GM19099 (cell line): ENCODE measurements around the gene ADORA3.

Experiments
- POLR2A ChIP-seq: IDR thresholded peaks from 3 replicates; pipeline ENCODE4 v1.6.1; 2011; ENCODE audit warnings: low read depth; ENCODE audit not compliant: insufficient read length; ENCODE audit errors: extremely low read depth

The ADORA3 gene

GRCh38 chr1:111468717-111469100 is 34.7 kb downstream of the ADORA3 start:
- TF ChIP-seq POLR2A = no peak

DNA sequence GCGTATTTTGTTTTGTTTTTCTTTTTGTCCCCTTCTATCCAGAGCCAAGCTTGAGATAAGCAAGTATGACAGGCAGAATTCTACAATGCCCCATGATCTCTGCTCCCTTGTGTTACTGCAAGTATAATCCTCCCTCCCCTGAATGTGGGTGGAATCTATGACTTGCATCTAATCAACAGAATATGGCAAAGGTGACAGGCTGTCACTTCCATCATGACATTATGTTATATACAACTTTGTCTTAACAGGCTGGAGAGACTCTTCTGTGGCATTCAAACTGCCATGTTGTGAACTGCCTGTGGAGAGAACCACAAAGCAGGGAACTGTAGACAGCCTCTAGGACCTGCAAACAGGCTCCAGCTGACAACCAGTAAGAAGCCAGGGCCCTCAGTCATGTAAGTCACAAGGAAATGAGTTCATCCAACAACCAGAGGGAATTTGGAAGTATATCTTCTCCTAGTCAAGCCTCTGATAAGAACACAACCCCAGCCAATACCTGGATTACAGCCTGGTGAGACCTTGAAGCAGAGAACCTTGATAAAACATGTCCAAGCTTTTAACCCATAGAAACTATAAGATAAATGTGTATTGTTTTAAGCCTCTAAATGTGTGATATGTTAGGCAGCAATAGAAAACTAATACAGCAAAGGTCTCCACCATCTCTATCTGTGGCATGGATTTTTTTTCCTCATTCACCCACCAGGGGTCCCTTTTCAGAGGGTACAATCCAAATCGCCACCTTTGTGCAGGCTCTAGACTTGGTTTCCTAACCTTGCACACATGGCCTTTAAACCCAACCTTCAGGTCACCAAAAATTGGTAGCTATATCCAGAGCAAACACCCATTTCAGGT is 35.3 kb downstream of the ADORA3 start:
- no peak for TF ChIP-seq POLR2A

GRCh38 chr1:111466480-111466879 is 37.0 kb downstream of the ADORA3 start:
- no peak for TF ChIP-seq POLR2A

- TF ChIP-seq POLR2A = no peak
These were observed 37.7 kb downstream of the ADORA3 start for GRCh38 chr1:111465754-111466153.

DNA sequence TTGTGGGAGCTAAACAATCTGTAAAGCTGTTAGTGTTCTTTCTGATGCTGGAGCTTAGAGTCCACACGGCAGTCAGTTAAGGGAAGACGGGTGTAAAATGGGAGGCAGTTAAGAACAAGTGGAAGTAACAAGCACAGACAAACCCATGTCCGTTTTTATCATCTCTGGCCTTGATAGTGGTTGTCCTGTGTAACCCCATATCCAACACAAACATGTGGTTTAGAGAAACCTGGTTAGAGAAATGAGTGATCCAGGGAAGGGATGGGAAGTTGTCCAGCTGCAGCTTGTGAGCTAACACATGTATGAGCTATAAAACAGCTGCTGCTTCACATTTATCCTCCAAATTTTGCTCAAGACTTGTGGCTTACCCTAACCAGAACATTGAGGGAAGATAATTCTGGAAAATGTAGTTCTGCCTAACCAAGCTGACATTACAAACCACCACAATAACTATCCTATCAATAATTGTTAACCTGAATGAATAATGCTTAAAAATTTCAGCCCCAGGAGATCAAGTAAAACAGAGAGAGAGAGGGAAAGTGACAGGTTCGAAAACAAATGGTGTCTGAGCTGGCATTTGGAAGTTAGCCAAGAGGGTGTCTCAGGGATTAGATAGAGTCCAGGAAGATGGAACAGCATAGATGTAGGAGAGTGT is 40.3 kb downstream of the ADORA3 start:
- no peak for TF ChIP-seq POLR2A

- no peak for TF ChIP-seq POLR2A
These were observed 40.9 kb downstream of the ADORA3 start for GRCh38 chr1:111462370-111463028.

GRCh38 chr1:111461765-111462164 is 41.7 kb downstream of the ADORA3 start:
- TF ChIP-seq POLR2A = no peak

GRCh38 chr1:111455642-111456031 is 47.8 kb downstream of the ADORA3 start:
- no peak for TF ChIP-seq POLR2A

DNA sequence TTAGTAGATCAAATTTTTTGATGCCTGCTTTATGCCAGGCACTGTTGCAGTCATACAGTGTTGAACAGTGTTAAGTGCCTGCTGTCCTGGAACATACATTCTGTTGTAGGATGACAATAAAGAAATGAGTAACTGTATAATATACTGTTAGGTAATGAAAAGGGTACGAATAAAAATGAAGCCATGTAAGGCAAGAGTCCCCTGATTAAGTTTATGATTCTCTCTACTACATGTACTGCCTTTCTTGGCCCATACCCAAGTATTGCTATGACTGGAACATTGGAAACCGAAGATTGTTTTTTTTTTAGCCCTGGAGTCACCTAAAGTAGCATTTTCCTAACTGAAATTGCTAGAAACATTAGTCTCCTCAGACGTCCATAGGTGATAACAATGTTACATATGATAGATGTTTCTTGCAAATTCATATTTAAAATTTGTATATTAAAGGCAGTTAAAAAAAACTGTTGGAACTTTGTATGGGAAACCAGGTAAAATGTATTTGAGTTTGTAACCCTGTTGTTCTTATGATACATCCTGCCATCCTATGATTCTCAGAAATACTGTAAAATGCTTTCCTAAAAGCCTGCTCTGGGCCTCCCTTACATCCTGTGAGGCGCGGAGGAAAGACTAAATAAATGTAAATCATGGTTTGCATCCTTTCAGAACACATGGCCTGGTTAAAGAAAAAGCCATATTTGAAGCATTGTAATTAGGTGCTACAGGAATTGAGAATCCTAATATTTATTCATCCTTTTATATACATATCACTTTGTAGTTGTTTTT is 48.4 kb downstream of the ADORA3 start:
- TF ChIP-seq POLR2A = no peak

GRCh38 chr1:111453706-111454105 is 49.7 kb downstream of the ADORA3 start:
- TF ChIP-seq POLR2A = no peak

DNA sequence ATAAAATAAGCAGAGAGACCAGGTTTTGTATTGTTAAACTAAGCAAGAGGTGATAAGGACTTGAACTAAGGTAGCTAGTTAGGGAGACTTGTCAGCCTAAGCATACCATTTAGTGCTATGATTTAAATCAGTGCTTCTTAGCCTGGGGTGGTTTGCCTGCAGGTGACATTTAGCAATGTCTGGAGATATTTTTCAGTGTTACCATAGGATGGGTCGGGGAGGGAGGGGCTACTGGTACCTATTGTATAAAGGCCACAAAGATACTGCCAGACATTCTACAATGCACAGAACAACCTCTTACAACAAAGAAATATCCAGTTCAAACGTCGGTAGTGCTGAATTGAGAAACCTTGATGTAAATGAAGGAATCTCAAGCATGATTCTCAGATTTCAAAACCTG is 50.9 kb downstream of the ADORA3 start:
- TF ChIP-seq POLR2A = no peak

- TF ChIP-seq POLR2A = no peak
These were observed 53.2 kb downstream of the ADORA3 start for GRCh38 chr1:111450185-111450584.

GRCh38 chr1:111449703-111450017 is 53.8 kb downstream of the ADORA3 start:
- no peak for TF ChIP-seq POLR2A
